Measurements from ENCODE around the gene PSMD9. TPM values are rescaled to one million over a fixed set of nuclear protein-coding genes. Genes with fewer than 3 reads are reported as not detected.

PSMD9 gene
- total RNA-seq, 2 experiments from 2014 or later = 60.0 to 62.0 TPM

Other genes with a start within 250 kb of the PSMD9 start
- gene MORN3, start 219.1 kb upstream of the PSMD9 start, total RNA-seq = 1 to 10 TPM; 3.0 to 3.5 TPM
- 1 to 10 TPM; 5.8 to 6.0 TPM for gene TMEM120B, start 176.0 kb upstream of the PSMD9 start, total RNA-seq
- gene RHOF, start 95.1 kb upstream of the PSMD9 start, total RNA-seq = 100 to 1,000 TPM; 132 to 148 TPM
- gene SETD1B, start 84.8 kb upstream of the PSMD9 start, total RNA-seq = 10 to 100 TPM; 32.6 to 34.1 TPM
- gene HPD, start 29.9 kb upstream of the PSMD9 start, total RNA-seq = not detected
- under 1 TPM; 0.30 to 0.52 TPM for gene CFAP251, start 29.8 kb downstream of the PSMD9 start, total RNA-seq
- gene BCL7A, start 133.1 kb downstream of the PSMD9 start, total RNA-seq = 1 to 10 TPM; 8.5 to 8.7 TPM
- gene MLXIP, start 190.0 kb downstream of the PSMD9 start, total RNA-seq = 10 to 100 TPM; 45.7 to 46.8 TPM